NCI-H2196 treated with DMSO at 0.1 percent for 48 hours (cell line): ENCODE results near the gene CAMTA1.

ENCODE experiments used
- DNase-seq: peaks from one replicate; lab custom pipeline; 2025; ENCODE audit not compliant: unreplicated experiment; lab: John Stamatoyannopoulos, UW

CAMTA1 gene

GRCh38 chr1:7534061-7534825 lies 749.0 kb downstream of the CAMTA1 start:
- no peak for DNase-seq

GRCh38 chr1:7535016-7535415 lies 749.8 kb downstream of the CAMTA1 start:
- no peak for DNase-seq

- DNase-seq, result no peak
Measured at GRCh38 chr1:7535934-7536878, 751.0 kb downstream of the CAMTA1 start.

DNA sequence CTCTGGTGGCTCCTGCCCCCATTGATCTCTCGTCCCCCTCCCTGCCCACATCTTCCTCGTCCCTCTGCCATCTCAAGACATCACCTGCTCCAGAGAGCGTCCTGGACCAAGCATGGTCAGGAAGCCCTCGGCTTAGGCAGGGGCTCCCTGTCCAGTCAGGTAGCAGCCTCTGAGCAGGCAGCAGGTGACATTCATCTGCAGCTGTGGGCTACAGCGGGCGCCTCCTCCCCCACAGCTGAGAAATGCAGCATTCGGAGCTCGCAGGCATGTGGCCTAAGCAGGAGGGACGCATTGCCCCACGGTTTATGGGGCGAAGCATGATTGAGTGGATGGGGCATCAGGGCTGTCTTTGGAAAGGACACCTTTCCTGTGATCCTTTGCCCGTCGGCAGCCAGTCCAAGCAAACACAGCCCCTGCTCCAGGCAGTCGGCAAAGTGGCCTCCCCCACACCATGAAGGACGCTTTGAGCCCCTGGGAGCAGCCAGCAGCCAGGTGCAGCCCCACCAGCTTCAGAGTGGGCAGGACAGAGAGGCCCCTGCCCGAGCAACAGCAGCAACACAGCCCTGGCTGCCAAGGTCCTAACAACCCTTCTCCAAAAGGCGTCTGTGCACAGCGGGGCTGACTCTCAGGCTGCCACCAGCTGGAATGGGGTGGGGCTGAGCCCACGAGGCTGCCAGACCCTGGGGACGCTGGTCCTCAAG lies 751.8 kb downstream of the CAMTA1 start:
- DNase-seq, result no peak

GRCh38 chr1:7538033-7538432 lies 752.8 kb downstream of the CAMTA1 start:
- no peak for DNase-seq

- no peak for DNase-seq
Measured at GRCh38 chr1:7538849-7539768, 753.9 kb downstream of the CAMTA1 start.

DNA sequence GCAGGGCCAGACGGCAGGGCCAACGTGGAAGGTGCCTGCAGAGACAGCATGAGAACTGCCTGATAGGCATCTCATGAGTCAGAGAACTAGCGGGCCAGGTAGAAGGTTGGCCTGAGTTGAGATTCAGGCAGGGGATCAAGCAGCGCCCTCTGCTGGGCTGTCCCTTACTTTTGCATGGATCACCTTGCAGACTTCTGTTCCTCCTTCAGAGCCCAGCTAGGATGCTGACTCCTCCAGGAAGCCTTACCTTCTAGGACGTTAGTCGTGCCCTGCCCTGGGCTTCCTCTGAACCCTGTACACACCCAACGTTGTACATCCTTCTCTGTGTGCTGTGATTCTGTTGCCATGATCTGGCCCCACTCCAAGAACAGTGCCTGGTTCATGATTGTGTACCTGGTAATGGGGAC lies 754.5 kb downstream of the CAMTA1 start:
- DNase-seq, result peak; percentile 54

DNA sequence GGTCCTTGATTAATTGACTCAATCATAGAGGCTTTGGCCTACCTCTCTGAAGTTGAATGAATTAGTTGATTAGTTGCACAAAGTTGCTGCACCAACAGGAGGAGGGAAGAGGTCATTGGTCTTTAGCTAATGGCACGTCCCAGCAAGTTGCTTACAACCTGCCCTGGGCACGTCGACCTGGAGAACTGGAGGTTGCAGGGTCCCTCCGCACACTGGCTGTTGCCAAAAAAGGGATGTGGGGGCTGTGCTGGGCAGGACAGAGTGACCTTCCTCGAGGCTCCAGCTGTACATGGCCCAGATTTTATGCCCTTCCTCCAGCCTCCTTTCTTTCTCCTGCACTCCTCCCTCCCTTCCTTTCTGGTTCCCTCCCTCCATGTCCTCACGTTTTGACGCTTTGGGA lies 755.6 kb downstream of the CAMTA1 start:
- DNase-seq, result no peak

- no peak for DNase-seq
Measured at GRCh38 chr1:7541629-7542028, 756.4 kb downstream of the CAMTA1 start.

- DNase-seq, result no peak
Measured at GRCh38 chr1:7543718-7544090, 758.5 kb downstream of the CAMTA1 start.

DNA sequence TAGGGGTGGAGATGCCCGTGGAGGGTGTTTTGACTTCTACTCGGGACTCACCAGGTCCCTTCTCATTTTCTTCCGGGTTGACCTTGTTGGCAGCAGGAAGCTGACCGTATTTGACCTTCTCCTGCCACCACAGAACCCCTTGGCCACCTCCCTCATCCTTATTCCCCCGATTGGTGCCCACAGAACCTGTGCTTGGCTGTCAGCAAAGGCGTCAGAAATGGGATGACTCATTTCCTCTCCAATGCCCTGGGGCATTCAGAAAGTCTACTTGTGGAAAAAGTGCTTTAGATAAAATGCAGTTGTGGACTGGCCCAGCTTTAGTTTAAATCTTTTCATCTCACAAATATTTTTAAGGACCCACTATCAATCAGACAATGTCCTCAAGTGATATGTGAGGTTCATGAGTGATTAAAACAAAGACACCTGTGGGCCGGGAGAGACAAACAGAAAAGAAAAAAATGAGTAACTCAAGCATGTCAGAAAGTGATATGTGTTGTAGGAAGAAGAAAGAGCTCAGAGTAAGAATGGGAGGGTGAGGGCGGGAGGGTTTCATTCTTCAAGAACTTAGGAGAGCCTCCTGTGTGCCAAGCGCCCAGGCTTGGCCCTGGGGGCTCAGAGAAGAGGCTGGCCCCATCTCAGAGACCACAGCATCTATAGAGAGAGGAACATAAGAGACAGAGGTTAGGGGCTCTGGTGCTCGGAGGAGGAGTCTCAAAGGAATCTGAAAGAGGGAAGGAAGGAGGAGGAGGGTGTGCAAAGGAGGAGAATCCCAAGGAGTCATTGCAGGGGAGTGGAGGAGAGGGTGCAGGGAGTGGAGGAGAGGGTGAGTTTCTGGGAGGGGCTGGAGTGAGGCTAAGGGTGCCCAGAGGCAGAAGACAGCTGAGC lies 764.3 kb downstream of the CAMTA1 start:
- DNase-seq, result no peak

DNA sequence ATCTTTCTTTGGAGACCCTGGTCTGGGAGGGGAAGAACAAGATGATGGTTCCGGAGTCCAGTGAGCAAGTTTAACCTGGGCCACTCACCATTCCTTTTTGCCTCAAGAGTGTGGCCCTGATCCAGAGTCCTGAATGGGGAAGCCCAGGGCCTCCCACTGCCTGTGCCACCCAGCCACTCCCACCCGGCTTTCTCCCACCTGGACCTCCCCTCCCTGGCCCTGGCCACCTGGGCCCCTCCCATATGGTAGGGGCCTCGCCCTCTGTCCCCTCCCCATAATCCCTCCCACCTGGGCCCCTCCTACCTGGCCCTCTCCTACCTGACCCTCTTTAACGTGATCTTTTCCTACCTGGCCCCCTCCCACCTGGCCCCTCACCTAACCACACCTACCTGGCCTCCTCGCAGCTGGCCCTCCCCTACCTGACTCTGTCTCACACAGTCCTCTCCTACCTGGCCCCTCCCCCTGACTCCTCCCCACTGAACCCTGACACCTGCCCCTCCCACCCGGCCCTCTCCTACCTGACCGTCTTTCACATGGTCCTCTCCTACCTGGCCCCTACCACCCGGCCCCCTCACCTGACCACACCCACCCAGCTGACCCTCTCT lies 765.1 kb downstream of the CAMTA1 start:
- DNase-seq, result no peak

DNA sequence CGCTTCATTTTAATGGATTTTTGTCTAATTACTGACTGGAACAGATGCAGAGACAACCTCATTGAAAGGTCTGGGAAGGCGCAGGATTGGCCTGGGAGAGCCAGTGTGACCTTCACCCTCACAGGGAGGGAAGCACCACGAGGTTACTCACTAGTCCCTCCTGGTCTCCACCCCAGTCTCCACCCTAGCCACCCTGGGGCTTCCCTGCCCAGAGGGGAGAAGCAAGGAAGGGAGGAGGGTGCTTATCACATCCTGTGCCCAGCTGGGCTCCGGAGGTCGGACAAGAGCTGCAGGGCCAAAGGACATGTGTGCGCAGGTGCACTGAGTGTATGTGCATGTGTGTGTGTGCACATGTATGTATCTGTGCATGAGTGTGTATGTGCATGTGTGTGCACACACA lies 765.7 kb downstream of the CAMTA1 start:
- DNase-seq, result no peak

DNA sequence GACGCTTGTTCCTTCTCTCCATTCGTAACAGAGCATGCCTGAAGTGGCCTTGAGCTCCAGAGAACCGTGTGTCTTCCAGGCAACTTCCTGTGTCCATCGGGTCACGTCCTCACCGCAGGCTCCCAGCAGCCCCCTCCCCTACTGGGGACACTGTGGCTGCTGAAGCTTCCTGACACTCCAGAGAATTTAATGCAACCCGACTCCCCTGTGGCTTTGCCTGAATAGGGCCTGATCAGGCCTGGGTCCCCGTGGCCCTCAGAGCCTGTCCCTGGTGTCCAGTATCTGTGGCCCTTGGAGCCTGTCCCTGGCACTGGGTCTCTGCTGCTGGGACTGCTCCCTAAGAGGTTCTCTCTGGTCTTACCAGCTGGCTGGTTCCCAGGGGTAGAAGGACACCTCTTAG lies 766.2 kb downstream of the CAMTA1 start:
- DNase-seq, result no peak

DNA sequence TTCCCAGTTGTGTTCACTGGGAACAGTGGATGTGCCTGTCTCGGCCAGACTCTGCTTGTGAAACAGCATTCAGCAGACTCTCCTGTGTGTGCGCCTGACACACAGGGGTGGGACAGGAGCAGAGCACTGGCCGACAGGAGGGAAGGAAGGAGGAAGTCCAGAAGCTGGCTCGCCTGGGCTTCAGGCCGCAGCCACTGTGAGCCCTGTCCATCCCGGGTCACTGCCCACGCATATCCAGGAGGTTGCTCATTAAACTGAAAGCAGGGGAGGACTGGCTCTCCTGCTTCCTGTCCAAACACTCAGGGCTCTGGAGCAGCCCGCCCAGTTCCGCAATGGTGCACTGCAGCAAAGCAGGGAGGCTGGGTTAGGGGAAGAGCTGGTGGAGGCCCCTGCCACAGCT lies 767.1 kb downstream of the CAMTA1 start:
- no peak for DNase-seq

- no peak for DNase-seq
Measured at GRCh38 chr1:7553042-7553690, 767.9 kb downstream of the CAMTA1 start.

- DNase-seq, result no peak
Measured at GRCh38 chr1:7554385-7555235, 769.4 kb downstream of the CAMTA1 start.
